ENCODE data around the gene PCDHA11.
"Not testable (repeated sequence)": the region's sequence is repeated elsewhere in the genome, so short reads cannot be mapped to it uniquely, and the experiment has no call there.

The PCDHA11 gene

DNA sequence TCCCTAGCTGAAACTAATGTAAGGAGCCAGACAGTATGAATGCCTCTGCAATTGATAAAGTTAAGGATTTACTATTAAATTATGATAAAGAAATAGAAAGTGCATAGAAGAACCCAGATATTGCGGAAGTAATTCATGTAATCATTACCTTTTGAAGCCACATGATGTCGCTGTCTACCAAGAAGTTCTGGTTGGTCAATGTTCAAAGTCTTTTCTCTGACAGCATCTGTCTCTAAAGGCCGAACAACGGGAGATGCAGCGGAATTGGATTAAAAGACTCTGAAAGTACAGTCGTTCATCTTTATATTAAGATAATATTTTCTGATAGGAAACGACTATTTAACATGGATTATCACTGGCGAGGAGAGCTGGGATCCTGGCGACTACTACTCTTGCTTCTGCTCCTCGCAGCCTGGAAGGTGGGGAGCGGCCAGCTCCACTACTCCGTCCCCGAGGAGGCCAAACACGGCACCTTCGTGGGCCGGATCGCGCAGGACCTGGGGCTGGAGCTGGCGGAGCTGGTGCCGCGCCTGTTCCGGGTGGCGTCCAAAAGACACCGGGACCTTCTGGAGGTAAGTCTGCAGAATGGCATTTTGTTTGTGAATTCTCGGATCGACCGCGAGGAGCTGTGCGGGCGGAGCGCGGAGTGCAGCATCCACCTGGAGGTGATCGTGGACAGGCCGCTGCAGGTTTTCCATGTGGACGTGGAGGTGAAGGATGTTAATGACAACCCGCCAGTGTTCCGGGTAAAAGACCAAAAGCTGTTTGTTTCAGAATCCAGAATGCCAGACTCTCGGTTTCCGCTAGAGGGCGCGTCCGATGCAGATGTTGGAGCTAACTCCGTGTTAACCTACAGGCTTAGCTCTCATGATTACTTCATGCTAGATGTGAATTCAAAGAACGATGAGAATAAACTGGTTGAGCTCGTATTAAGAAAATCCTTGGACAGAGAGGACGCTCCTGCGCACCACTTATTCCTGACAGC, 27.5 kb upstream of the PCDHA11 start, which contains the start of gene PCDHA8:
TSS of gene PCDHA8 (plus strand) at position 210 of the 985 bp plus-strand sequence. CDS start at position 345, 135 bp downstream.
- no peaks in the 10 kb centered on the region for H3K4me1 Mint-ChIP-seq (ENCODE audit: low read depth)
- H3K27me3 Mint-ChIP-seq, result peaks cover 18% of the 10 kb centered on the region
- no peak within 1 kb of the TSS for H3K27ac Mint-ChIP-seq
- peaks cover 3% of the 10 kb centered on the region for H3K9me3 Mint-ChIP-seq (ENCODE audit: low read depth)
- H3K36me3 Mint-ChIP-seq, result peaks cover 10% of the 10 kb centered on the region
- H3K4me3 Mint-ChIP-seq, result no peak within 1 kb of the TSS

DNA sequence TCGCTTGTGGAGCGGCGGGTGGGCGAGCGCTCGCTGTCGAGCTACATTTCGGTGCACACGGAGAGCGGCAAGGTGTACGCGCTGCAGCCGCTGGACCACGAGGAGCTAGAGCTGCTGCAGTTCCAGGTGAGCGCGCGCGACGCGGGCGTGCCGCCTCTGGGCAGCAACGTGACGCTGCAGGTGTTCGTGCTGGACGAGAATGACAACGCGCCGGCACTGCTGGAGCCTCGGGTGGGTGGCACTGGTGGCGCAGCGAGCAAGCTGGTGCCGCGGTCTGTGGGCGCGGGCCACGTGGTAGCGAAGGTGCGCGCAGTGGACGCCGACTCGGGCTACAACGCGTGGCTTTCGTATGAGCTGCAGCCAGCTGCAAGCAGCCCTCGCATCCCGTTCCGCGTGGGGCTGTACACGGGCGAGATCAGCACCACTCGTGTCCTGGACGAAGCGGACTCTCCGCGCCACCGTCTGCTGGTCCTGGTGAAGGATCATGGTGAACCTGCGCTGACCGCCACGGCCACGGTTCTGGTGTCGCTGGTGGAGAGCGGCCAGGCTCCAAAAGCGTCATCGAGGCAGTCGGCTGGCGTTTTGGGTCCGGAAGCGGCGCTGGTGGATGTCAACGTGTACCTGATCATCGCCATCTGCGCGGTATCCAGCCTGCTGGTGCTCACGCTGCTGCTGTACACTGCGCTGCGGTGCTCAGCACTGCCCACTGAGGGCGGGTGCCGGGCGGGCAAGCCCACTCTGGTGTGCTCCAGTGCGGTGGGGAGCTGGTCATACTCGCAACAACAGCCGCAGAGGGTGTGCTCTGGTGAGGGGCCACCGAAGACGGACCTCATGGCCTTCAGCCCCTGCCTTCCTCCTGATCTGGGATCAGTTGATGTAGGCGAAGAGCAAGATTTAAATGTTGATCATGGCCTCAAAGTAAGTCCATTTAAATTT, 25.7 kb upstream of the PCDHA11 start:
- peaks cover 20% of the 10 kb centered on the region for H3K36me3 Mint-ChIP-seq
- H3K9me3 Mint-ChIP-seq (ENCODE audit: low read depth), result peaks cover 14% of the 10 kb centered on the region
- no peaks in the 10 kb centered on the region for H3K4me1 Mint-ChIP-seq (ENCODE audit: low read depth)
- no peak overlapping the region for H3K4me3 Mint-ChIP-seq
- no peak overlapping the region for H3K27ac Mint-ChIP-seq
- peaks cover 31% of the 10 kb centered on the region for H3K27me3 Mint-ChIP-seq

DNA sequence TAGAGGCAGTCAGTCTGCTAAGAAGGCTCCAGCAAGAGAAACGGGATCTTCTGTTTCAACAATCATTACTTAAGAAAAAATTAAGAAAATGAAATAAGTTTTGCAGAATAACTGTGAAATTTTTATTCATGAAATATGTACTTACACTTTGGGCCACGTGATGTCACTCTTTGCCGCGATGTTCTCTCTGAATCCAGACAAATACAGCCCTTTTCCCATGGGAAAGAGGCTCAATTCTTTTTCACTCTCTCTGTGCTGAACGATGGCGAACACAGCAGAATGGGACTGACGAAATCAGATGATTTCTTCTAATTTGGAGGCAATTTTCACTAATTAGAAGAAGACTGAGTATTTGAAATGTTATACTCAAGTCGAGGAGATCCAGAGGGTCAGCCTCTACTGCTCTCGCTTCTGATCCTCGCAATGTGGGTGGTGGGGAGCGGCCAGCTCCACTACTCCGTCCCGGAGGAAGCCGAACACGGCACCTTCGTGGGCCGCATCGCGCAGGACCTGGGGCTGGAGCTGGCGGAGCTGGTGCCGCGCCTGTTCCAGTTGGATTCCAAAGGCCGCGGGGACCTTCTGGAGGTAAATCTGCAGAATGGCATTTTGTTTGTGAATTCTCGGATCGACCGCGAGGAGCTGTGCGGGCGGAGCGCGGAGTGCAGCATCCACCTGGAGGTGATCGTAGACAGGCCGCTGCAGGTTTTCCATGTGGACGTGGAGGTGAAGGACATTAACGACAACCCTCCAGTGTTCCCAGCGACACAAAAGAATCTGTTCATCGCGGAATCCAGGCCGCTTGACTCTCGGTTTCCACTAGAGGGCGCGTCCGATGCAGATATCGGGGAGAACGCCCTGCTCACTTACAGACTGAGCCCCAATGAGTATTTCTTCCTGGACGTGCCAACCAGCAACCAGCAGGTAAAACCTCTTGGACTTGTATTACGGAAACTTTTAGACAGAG, 20.3 kb upstream of the PCDHA11 start, which contains the start of gene PCDHA9:
TSS of gene PCDHA9 (plus strand) at position 244 of the 964 bp plus-strand sequence. CDS start at position 358, 114 bp downstream.
- Mint-ChIP-seq H3K27me3 (peaks cover 27% of the 10 kb centered on the region), H3K9me3 (ENCODE audit: low read depth) (peaks cover 15% of the 10 kb centered on the region)
- not testable (repeated sequence) for H3K27ac Mint-ChIP-seq; H3K4me3 Mint-ChIP-seq; H3K36me3 Mint-ChIP-seq; H3K4me1 Mint-ChIP-seq (ENCODE audit: low read depth)

DNA sequence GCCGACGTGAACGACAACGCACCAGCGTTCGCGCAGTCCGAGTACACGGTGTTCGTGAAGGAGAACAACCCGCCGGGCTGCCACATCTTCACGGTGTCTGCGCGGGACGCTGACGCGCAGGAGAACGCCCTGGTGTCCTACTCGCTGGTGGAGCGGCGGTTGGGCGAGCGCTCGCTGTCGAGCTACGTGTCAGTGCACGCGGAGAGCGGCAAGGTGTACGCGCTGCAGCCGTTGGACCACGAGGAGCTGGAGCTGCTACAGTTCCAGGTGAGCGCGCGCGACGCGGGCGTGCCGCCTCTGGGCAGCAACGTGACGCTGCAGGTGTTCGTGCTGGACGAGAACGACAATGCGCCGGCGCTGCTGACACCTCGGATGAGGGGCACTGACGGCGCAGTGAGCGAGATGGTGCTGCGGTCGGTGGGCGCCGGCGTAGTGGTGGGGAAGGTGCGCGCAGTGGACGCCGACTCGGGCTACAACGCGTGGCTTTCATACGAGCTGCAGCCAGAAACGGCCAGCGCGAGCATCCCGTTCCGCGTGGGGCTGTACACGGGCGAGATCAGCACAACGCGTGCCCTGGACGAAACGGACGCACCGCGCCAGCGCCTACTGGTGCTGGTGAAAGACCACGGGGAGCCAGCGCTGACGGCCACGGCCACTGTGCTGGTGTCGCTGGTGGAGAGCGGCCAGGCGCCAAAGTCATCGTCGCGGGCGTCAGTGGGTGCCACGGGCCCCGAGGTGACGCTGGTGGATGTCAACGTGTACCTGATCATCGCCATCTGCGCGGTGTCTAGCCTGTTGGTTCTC, 18.7 kb upstream of the PCDHA11 start:
- not testable (repeated sequence) for H3K27ac Mint-ChIP-seq; H3K4me3 Mint-ChIP-seq; H3K4me1 Mint-ChIP-seq (ENCODE audit: low read depth); H3K36me3 Mint-ChIP-seq
- Mint-ChIP-seq H3K9me3 (ENCODE audit: low read depth) (peaks cover 18% of the 10 kb centered on the region), H3K27me3 (peaks cover 32% of the 10 kb centered on the region)

DNA sequence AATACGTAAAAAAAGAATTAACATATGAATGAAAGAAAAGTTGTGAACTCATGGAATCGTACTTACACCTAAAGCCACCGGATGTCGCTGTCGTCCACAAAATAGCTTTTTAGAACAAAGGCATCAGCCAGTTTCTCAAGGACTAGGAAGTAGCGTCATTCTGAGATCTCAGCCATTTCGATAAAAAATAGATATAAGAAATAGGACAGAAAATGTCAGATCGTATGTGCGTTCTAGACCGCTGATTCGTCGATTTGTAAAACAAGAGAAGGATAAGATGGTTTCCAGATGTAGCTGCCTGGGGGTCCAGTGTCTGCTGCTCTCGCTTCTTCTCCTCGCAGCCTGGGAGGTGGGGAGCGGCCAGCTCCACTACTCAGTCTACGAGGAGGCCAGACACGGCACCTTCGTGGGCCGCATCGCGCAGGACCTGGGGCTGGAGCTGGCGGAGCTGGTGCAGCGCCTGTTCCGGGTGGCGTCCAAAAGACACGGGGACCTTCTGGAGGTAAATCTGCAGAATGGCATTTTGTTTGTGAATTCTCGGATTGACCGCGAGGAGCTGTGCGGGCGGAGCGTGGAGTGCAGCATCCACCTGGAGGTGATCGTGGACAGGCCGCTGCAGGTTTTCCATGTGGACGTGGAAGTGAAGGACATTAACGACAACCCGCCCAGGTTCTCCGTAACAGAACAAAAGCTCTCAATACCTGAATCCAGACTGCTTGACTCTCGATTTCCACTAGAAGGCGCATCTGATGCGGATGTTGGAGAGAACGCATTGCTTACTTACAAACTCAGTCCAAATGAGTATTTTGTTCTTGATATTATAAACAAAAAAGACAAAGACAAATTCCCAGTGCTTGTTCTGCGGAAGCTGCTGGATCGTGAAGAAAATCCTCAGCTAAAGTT, 12.7 kb upstream of the PCDHA11 start, which contains the start of gene PCDHA10:
TSS of gene PCDHA10 (plus strand) at position 126 of the 903 bp plus-strand sequence. CDS start at position 278, 152 bp downstream.
- H3K4me3 Mint-ChIP-seq, result no peak within 1 kb of the TSS

DNA sequence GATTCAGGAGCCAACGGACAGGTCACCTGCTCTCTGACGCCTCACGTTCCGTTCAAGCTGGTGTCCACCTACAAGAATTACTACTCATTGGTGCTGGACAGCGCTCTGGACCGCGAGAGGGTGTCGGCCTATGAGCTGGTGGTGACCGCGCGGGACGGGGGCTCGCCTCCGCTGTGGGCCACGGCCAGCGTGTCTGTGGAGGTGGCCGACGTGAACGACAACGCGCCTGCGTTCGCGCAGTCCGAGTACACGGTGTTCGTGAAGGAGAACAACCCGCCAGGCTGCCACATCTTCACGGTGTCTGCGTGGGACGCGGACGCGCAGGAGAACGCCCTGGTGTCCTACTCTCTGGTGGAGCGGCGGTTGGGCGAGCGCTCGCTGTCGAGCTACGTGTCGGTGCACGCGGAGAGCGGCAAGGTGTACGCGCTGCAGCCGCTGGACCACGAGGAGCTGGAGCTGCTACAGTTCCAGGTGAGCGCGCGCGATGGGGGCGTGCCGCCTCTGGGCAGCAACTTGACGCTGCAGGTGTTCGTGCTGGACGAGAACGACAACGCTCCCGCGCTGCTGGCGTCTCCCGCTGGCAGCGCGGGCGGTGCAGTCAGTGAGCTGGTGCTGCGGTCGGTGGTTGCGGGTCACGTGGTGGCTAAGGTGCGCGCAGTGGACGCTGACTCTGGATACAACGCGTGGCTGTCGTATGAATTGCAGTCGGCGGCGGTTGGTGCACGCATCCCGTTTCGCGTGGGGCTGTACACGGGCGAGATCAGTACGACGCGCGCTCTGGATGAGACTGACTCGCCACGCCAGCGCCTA, 11.4 kb upstream of the PCDHA11 start:
- no peaks in the 10 kb centered on the region for H3K4me1 Mint-ChIP-seq (ENCODE audit: low read depth)
- peaks cover 8% of the 10 kb centered on the region for H3K36me3 Mint-ChIP-seq
- no peak overlapping the region for H3K4me3 Mint-ChIP-seq
- H3K27me3 Mint-ChIP-seq, result peaks cover 31% of the 10 kb centered on the region
- H3K9me3 Mint-ChIP-seq (ENCODE audit: low read depth), result peaks cover 22% of the 10 kb centered on the region
- H3K27ac Mint-ChIP-seq, result no peak overlapping the region

More for the DNA sequence above, 12.7 kb upstream of the PCDHA11 start, which contains the start of gene PCDHA10:
- peaks cover 25% of the 10 kb centered on the region for H3K27me3 Mint-ChIP-seq
- no peak within 1 kb of the TSS for H3K27ac Mint-ChIP-seq
- no peaks in the 10 kb centered on the region for H3K4me1 Mint-ChIP-seq (ENCODE audit: low read depth)
- H3K36me3 Mint-ChIP-seq, result peaks cover 2% of the 10 kb centered on the region
- H3K9me3 Mint-ChIP-seq (ENCODE audit: low read depth), result peaks cover 18% of the 10 kb centered on the region

DNA sequence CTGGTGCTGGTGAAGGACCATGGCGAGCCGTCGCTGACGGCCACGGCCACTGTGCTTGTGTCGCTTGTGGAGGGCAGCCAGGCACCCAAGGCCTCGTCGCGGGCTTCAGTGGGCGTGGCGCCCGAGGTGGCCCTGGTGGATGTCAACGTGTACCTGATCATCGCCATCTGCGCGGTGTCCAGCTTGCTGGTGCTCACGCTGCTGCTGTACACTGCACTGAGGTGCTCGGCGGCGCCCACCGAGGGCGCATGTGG, 10.8 kb upstream of the PCDHA11 start:
- Mint-ChIP-seq H3K4me1 (ENCODE audit: low read depth) (no peaks in the 10 kb centered on the region), H3K27me3 (peaks cover 29% of the 10 kb centered on the region), H3K4me3 (no peak overlapping the region), H3K36me3 (peaks cover 8% of the 10 kb centered on the region), H3K9me3 (ENCODE audit: low read depth) (peaks cover 22% of the 10 kb centered on the region), H3K27ac (no peak overlapping the region)

DNA sequence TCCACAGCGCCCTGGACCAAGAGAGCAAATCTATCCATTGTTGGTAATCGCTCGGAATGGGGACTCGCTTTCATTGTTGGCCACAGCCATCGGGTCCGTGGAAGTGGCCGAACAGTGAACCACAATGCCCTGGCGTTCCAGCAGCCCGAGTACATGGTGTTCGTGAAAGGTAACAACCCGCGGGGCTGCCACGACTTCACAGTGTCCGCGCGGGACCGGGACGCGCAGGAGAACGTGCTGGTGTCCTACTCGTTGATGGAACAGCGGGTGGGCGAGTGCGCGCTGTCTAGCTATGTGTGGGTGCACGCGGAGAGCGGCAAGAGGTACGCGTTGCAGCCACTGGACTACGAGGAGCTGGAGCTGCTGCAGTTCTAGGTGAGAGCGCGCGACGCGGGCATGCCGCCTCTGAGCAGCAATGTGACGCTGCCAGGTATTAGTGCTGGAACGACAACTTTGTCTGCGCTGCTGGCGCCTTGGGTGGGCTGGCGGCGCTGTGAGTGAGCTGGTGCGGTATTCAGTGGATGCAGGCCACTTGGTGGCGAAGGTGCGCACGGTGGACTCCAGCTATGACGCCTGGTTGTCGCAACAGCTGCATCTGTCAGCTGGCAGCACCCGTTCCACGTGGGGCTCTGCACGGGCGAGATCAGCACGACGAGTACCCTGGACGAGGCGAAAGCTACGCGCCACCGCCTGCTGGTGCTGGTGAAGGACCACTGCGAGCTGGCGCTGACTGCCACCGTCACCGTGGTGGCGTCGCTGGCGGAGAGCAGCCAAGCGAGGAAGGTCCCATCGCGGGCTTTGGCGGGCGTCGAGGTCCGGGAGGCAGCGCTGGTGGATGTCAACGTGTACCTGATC, 6.1 kb upstream of the PCDHA11 start:
- Mint-ChIP-seq H3K27me3 (peaks cover 21% of the 10 kb centered on the region), H3K4me1 (ENCODE audit: low read depth) (no peaks in the 10 kb centered on the region), H3K4me3 (no peak overlapping the region), H3K36me3 (peaks cover 6% of the 10 kb centered on the region), H3K27ac (no peak overlapping the region), H3K9me3 (ENCODE audit: low read depth) (peaks cover 4% of the 10 kb centered on the region)

DNA sequence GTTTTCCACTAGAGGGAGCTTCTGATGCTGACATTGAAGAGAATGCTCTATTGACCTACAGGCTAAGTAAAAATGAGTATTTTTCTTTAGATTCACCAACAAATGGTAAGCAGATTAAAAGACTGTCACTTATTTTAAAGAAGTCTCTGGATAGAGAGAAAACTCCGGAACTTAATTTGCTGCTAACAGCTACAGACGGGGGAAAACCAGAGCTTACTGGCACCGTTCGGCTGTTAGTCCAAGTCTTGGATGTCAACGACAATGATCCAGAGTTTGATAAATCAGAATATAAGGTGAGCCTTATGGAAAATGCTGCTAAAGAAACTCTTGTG, 764 bp downstream of the PCDHA11 start:
- Mint-ChIP-seq H3K9me3 (ENCODE audit: low read depth) (peaks cover 18% of the 10 kb centered on the region), H3K4me3 (no peak overlapping the region), H3K4me1 (ENCODE audit: low read depth) (no peaks in the 10 kb centered on the region), H3K27ac (no peak overlapping the region), H3K27me3 (peaks cover 31% of the 10 kb centered on the region), H3K36me3 (peaks cover 17% of the 10 kb centered on the region)

DNA sequence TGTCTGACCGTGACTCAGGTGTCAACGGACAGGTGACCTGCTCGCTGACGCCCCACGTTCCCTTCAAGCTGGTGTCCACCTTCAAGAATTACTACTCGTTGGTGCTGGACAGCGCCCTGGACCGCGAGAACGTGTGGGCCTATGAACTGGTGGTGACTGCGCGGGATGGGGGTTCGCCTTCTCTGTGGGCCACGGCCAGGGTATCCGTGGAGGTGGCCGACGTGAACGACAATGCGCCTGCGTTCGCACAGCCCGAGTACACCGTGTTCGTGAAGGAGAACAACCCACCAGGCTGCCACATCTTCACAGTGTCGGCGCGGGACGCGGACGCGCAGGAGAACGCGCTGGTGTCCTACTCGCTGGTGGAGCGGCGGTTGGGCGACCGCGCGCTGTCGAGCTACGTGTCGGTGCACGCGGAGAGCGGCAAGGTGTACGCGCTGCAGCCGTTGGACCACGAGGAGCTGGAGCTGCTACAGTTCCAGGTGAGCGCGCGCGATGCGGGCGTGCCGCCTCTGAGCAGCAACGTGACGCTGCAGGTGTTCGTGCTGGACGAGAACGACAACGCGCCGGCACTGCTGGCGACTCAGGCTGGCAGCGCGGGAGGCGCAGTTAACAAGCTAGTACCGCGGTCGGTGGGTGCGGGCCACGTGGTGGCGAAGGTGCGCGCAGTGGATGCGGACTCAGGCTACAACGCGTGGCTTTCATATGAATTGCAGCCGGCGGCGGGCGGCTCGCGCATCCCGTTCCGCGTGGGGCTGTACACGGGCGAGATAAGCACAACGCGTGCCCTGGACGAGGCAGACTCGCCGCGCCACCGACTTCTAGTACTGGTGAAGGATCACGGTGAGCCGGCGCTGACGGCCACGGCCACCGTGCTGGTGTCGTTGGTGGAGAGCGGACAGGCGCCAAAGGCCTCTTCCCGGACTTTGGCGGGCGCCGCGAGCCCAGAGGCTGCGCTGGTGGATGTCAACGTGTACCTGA, 1.8 kb downstream of the PCDHA11 start:
- H3K4me1 Mint-ChIP-seq (ENCODE audit: low read depth), result no peaks in the 10 kb centered on the region
- H3K4me3 Mint-ChIP-seq, result no peak overlapping the region
- no peak overlapping the region for H3K27ac Mint-ChIP-seq
- H3K27me3 Mint-ChIP-seq, result peaks cover 39% of the 10 kb centered on the region
- H3K9me3 Mint-ChIP-seq (ENCODE audit: low read depth), result peaks cover 21% of the 10 kb centered on the region
- H3K36me3 Mint-ChIP-seq, result peaks cover 17% of the 10 kb centered on the region
